ENCODE measurements around the gene GSTO2.
A peak's percentile ranks its signal among the peaks of the same experiment; 100 is the strongest.

Gene GSTO2

GRCh38 chr10:104328896-104329710 is 60.1 kb downstream of the GSTO2 start:
- DNase-seq = peak; percentile 80

- DNase-seq = no peak
Measured at GRCh38 chr10:104329735-104330134, 60.8 kb downstream of the GSTO2 start.

DNA sequence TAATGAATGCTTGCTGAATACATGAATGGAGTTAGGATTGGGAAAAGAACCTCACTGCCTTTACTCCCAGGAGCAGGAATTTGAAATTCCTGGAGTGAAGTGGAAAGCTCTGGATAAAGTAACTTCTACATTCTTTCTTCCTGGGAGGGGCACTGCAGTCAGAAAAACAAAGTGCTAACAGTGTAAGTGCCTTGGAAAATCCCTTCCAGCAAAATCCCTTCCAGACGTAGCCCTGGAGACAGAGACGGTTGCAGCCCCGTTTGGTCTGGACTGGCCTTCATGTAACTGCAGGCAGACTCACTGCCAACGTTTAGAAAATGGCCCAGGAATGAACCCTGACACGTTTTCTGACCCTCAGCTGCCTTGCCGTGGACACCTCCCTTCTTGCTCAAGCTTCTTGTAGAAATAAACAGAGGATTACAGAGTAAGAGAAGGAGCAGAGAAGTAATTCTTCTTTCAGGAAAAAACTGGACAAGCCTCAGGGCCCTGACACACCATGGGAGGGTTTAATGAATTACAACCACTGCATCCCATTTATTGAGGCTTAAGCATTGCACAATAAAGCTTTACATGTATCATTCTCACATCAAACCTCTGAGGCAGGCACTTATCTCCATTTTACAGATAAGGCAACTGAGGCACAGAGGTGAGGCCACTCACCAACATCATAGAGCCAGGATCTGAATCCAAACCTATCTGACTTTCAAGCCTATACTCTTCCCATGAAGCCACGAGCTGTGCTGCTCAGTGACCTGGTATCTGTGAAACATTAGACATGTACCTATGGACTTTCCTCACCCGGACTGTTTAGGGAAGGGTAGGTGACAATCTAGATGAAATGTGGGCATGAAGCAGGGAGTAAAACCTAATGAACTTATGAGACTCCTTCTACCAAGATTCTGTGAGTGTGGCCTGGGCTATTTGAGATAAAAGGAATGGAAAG is 61.5 kb downstream of the GSTO2 start:
- no peak for DNase-seq

GRCh38 chr10:104331208-104331838 is 62.3 kb downstream of the GSTO2 start:
- no peak for DNase-seq

GRCh38 chr10:104332243-104333031 is 63.5 kb downstream of the GSTO2 start:
- DNase-seq = no peak

DNA sequence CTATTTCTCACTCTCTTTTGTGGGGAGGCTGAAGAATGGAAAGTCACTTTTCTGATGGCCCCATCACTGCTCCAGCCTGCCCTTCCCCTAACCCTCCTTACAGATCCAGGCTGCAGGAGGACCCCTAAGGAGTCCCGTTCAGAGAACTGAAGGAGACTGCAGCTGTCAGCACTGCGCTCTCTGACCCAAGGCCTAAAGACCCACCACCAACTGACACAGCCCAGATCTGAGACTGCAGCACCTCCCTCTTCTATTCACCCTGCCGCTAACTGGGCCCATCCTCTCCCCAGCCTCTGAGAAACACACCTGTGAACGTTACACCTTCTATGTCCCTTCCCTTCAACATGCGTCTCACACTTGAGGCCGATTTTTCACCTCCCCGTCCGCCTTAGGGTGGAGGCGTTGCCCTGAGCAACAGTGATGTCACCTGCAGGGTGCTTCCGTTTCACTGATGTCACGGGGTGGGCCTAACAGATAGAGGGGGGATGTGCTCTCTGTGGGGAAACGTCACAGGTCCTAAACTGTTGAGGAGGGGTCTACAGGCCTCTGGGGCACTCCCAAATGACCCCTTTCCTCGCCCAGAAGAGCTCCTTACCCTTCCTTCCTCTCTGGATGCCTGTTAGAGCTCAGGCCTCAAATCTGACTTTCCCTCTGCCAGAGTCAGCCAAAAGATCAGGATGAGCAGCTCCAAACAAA is 64.2 kb downstream of the GSTO2 start:
- peak; percentile 79 for DNase-seq

DNA sequence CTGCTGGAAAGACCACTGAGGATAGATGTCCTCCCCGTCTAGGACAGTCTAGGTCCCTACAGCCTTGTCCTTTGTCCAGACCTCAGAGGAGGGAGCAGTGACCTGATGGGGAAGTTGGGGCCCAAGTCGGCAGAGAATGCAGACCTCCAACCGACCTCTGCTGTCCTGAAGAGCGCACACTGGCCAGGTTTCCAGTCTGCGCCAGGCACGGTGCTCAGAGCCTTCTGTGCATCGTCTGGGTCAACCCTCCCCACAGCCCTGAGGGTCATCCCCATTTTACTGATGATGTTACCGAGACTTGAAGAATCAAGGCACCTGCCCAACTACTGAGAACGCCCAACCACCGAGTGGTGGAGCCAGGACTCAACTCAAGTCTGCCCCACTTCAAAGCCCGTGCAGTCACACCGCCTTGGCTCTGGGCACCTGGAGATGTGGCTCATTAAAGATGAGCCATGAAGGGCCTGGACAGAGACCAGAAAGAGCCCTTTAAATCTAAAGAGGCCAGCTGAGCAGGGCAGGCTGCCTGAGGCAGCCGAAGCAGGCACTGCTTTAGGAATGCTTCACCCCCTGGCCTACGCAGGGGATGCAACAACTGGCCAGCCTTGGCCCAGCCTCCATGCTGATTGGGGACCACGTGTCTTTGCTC is 64.9 kb downstream of the GSTO2 start:
- no peak for DNase-seq

DNA sequence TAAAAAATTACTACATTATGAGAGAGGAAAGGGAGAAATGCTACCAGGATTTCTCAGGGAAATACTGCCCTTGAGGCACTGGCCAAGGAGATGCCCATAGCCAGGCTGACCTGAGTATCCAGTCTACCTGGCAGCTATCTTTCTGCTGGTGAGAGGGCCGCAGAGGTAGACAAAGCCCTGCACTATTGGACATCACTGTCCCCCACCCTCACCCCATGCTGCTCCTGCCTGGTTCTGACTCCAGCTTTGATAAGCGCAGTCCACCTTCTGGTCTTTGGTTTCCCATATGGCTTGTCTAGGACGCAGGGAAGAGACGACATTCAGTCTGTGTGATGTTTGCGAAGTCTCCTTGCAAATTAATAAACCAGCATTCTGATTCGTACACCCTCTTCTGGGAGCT is 65.6 kb downstream of the GSTO2 start:
- no peak for DNase-seq

DNA sequence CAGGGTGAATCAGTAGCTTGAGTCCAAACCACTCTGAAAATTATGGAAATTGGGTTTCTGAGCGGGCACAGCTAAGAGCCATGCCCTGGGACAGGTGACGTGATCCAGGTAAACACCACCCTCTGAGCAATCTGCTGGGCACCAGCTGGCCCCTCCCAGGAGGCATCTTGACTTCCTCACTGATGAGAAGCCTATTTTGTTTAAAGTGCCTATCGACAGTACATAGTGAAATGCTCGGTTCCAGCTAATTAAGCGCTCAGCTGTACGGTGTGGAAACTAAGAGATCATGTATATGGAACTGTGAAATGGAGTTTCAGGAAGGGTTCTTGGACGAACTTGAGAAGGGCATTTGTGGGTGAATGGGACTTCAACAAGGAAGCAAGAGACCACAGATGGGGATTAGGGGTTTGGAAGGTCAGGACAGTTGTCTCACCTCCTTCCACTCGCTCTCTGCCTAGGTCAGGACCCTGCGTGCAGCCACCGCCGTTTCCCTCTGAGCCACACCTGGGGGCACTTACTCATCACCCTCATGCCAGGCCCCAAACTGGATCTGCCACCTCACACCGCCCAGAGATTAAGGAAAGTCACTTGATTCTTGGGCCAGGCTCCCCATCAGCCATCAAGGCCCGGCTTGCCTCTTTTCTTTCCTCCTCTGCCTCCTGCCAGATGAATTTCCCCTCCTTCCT is 66.1 kb downstream of the GSTO2 start:
- DNase-seq = no peak

- no peak for DNase-seq
Measured at GRCh38 chr10:104336821-104337467, 68.0 kb downstream of the GSTO2 start.

DNA sequence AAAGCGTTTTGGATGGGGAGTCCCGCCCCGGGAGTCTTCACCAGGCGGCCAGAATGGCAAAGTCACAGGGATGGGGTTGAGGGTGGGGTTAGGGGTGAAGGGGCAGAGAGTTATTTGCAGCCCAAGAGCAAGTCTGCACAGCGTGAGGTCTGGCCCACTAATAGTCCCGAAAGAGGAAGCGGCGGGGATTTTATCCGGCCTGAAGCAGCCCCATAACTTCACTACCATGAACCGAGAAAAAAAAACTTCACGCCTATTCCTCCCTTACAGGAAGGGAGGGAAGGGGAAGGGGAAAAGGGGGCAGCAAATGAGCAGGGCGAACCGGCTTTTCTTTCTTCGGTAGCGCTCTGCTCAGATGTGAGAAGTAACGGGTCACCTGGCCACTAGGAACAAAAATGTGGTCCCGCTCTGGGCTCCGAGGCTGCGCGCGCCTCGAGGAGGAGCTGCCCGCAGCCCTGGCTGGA is 68.6 kb downstream of the GSTO2 start:
- DNase-seq = peak; percentile 42

DNA sequence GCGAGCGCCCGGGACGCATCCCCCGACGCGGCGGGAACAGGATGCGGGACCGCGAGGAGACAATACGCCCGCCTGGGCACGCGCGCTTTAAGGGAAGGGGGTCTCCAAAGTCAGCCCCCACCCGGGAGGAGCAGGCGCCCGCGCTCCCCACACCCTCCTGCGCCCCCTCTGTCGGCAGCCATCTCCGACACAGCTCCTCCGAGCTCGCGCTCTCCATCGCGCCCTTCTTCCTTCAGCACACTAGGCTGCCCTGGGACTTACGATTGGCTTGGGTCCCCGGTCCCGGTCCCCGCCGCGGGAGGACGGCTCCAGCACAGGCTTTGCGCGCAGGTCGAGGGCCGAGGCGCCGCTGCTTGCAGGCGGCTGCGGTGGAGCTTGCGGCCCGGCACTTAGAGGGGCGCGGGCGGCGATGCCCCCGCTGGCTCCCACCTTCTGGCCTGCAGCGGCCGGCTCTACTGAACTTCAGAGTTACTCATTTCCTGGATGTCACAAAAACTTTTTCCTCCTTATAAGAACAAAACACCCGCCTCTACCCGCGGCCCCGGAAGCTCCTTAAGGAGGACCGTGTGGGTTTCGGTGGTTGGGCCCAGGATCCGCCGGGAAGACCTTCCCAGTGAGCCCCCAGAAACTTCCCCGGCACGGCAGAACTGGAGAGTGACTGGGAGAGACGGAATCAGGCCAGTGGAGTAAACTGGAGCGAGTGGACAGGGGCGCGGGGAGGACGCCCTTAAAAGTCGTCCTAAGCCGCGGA is 69.2 kb downstream of the GSTO2 start, which contains the start of gene ITPRIP:
Gene ITPRIP, minus strand, starts transcription at position 481 of the 751 bp plus-strand sequence. CDS start 22,414 bp downstream, outside the sequence.
- DNase-seq = peak; percentile 81

- no peak for DNase-seq
Measured at GRCh38 chr10:104339469-104340110, 70.6 kb downstream of the GSTO2 start.

DNA sequence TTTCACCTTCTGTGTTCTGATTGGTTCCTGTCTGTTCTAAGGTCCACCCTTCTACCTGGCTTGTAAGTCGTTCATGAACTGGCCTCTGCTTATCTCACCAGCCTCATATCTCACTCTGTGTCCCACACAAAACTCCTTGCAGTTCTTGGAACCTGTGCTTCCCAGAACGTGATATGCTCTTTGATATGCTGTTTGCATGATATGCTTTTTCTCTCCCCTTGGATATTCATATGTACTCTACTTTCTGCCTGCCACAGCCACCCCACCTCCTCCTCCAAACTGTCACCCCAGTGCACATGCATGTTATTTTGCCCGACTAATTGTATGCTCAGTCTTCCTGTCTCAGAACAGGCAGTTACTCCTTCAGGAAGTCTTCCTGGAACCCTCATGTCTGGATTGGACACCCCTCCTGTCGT is 71.1 kb downstream of the GSTO2 start:
- no peak for DNase-seq

DNA sequence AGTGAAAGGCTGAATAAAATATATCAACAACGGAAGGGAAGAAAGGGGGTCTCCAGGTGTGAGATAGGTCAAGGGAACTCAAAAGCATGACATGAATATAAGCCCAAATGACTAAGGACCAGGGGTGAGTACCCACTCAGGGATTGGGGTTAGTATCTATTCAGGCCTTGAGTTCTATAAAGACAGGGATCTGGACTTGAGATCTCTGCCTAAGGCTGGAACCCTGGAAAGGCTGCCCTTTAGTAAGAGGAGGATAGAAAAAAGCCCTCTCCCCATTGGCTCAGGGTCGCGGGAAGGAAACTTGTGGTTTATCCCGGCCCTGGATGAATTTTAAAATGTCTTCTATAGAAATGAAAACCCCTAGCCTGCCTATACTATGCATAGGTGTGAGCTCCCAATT is 71.7 kb downstream of the GSTO2 start:
- no peak for DNase-seq

GRCh38 chr10:104342941-104343411 is 74.0 kb downstream of the GSTO2 start:
- no peak for DNase-seq

DNA sequence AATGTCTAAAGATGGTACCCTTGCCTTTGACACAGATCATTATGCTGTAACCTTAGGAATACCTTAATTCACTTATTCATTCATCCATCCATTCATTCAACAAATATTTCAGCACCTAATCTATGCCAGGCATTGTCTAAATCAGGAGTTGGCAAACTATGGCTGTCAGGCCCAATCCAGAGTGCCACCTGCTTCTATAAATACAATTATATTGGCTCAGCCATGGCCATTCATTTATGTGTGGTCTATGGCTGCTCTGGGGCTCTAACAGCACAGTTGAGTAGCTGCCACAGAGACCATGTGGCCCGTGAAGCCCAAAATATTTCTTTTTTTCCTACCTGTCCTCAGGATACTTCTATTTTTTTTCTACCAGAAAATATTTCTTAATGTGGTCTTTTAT is 75.2 kb downstream of the GSTO2 start:
- DNase-seq = no peak

GRCh38 chr10:104345515-104345914 is 76.5 kb downstream of the GSTO2 start:
- DNase-seq = no peak
